Fibroblast of peridontal ligament (primary cell): Measurements from ENCODE around the gene FERMT3.
A peak's percentile ranks its signal among the peaks of the same experiment; 100 is the strongest.

Source experiments
- DNase-seq: peaks from one replicate; pipeline ENCODE4 v3.0.0-alpha.2; 2010; ENCODE audit errors: extremely low read depth

FERMT3 gene

DNA sequence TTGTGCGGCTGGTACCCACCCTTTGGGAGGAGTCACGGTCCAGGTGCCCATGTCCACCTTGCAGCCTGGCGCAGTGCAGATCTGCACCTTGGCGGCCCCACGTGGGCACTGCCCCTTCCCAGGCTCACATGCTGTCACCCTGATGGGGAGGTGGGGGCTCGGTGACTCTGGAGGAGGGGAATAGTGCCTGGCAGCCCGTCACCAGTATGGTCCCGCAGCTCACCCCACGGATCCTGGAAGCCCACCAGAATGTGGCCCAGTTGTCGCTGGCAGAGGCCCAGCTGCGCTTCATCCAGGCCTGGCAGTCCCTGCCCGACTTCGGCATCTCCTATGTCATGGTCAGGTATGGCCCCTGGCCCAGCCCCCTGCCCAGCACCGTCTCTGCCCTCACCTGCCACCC, 14.3 kb downstream of the FERMT3 start:
- no peak for DNase-seq

- no peak for DNase-seq
Observed at GRCh38 chr11:64222651-64223000, 16.1 kb downstream of the FERMT3 start.

DNA sequence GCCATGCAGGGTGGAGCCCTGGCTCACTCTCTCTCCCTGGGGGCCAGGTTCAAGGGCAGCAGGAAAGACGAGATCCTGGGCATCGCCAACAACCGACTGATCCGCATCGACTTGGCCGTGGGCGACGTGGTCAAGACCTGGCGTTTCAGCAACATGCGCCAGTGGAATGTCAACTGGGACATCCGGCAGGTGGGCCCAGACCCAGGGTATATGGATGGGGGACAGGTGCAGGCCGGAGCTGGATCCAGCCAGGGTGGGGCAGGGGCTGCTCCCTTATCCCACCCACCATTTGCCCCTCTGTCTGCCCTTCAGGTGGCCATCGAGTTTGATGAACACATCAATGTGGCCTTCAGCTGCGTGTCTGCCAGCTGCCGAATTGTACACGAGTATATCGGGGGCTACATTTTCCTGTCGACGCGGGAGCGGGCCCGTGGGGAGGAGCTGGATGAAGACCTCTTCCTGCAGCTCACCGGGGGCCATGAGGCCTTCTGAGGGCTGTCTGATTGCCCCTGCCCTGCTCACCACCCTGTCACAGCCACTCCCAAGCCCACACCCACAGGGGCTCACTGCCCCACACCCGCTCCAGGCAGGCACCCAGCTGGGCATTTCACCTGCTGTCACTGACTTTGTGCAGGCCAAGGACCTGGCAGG, 16.6 kb downstream of the FERMT3 start:
- DNase-seq = no peak

GRCh38 chr11:64224151-64224890, 17.8 kb downstream of the FERMT3 start:
- no peak for DNase-seq

- no peak for DNase-seq
Observed at GRCh38 chr11:64224891-64225607, 18.5 kb downstream of the FERMT3 start.

- DNase-seq = peak; percentile 64
Observed at GRCh38 chr11:64225608-64226506, 19.3 kb downstream of the FERMT3 start, which contains the start of the genes NUDT22 and TRPT1. NUDT22 (plus strand) TSS chr11:64226274; CDS start chr11:64226653, 379 bp downstream. TRPT1 (minus strand) TSS chr11:64226186; CDS start chr11:64225860, 326 bp downstream.

- no peak for DNase-seq
Observed at GRCh38 chr11:64226507-64227051, 20.1 kb downstream of the FERMT3 start.

DNA sequence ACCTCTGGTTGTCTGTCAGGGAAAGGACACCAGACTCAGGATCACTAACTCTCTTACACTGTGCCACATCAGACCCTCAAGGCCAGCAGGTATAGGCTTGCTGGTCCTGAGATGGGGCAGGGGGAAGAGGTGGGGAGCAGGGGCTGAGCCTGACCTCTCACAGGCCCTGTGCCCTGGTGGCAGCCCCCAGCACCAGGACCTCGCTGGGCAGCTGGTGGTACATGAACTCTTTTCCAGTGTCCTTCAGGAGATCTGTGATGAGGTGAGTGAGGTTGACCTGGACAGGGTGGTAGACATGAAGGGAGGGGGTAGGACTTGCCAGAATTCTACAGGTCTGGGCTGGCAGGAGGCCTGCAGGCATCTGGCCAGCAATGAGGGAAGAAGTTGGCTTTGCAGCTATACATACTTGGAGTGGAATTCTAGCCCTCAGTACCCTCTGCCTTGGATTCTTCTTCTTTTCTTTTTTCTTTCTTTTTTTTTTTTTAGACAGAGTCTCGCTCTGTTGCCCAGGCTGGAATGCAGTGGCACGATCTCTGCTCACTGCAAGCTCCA, 21.0 kb downstream of the FERMT3 start:
- no peak for DNase-seq

- no peak for DNase-seq
Observed at GRCh38 chr11:64229090-64229743, 22.7 kb downstream of the FERMT3 start.

DNA sequence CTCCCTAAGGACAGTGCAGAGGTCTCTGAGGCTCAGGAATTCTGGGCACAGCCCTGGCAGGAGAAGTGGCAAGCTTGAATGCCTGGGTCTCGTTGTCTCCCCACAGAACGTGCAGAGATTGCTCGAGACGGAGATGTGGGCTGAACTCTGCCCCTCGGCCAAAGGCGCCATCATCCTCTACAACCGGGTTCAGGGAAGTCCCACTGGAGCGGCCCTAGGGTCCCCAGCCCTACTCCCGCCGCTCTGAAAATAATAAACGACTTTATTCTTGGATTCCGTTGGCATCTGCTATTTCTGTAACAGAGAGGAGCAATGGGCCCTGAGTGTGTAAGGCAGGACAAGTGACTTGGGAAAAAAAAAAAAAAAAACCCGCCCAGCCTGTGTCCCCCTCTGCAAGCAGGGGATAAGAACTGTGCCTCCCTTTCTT, 23.2 kb downstream of the FERMT3 start:
- no peak for DNase-seq

DNA sequence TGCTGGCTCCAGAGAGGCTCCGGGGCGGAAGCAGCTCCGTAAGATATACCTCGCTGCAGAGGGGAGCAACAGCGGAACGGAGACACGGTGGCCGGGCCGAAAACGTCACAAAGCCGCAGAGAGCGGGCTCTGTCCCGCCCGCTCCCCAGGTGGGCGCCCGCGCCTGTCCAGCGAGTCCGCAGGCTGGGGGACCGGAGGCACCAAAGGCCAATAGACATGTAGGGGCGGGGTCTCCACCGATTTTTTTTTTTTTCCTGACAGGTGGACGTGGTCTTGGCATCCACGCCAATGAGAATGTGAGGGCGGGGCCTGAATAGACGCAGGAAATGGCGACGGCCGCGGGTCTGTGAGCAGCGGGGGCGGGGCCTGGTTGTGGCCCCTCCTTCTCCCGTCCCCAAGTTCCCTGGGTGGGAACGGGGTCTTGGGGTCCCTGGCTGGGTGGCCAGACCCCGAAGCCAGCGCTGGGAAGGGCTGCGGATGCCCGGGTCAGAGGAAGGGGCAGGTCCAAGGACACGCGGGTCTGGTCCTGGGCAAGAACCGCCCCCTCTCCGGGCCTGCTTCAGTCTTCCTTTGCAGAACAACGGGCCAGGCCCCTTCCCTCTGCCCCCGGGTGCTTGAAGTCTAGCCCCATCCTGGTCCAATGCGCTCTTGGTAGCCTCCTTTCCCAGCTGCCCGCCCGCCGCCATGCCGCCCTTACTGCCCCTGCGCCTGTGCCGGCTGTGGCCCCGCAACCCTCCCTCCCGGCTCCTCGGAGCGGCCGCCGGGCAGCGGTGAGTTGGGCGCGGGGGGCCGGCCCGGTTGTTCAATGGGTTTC, 23.9 kb downstream of the FERMT3 start, which contains the start of gene DNAJC4:
Gene DNAJC4 (plus strand): TSS at position 378 of the 814 bp plus-strand sequence. CDS start 307 bp downstream, at position 685.
- peak; percentile 71 for DNase-seq

DNA sequence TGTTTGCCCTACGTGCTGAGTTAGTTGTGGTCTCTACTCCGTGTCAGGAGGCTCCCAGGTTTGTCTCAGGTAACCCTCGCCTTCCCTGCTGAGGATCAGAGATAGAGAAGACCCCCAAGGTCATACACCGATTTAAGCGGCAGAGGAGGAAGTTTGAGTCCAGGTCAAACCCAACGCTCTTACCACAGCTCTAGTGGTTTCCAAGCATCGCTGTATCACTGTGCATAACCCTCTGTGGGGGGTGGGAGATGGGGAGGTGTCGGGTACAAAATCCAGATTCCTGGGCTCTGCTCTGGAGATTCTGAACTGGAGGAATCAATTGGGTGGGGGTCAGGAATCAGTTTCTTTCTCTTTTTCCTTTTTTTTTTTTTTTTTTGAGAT, 24.5 kb downstream of the FERMT3 start:
- no peak for DNase-seq

- DNase-seq = no peak
Observed at GRCh38 chr11:64231546-64231945, 25.0 kb downstream of the FERMT3 start.

- no peak for DNase-seq
Observed at GRCh38 chr11:64232182-64232966, 25.9 kb downstream of the FERMT3 start.

- no peak for DNase-seq
Observed at GRCh38 chr11:64232967-64233315, 26.4 kb downstream of the FERMT3 start.

GRCh38 chr11:64233913-64234586, 27.5 kb downstream of the FERMT3 start, which contains the start of gene VEGFB:
VEGFB (plus strand) TSS chr11:64234584; CDS start chr11:64234834, 250 bp downstream.
- DNase-seq = no peak

DNA sequence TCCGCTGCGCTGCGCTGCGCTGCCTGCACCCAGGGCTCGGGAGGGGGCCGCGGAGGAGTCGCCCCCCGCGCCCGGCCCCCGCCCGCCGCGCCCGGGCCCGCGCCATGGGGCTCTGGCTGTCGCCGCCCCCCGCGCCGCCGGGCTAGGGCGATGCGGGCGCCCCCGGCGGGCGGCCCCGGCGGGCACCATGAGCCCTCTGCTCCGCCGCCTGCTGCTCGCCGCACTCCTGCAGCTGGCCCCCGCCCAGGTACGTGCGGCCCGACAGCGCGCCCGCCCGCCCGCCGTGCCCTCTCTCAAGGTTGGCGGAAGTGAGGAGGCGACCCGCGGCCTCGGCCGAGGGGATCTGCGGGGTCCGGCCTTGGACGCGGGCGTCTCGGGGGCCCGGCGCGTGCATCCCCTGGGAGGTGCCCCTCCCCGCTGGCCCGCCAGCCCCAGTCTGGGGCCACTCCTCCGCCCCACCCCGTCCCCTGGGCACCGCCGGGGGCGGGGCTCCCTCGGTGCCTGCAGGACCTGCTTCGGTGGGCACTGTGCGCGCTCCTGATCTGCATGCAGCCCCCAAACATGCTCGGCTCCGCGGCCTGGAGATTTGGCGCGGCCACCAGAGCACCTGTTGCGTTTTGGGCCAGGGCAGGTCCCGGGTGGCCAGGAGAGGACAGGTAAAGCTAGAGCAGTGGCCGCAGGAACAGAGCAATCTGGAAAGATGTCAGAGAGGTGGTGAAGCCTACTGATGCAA, 28.3 kb downstream of the FERMT3 start:
- no peak for DNase-seq
